Measurements from ENCODE around the gene ISX.

ISX gene

GRCh38 chr22:35053060-35053835 lies 12.7 kb upstream of the ISX start:
- no peak overlapping the region for H3K27ac ChIP-seq

GRCh38 chr22:35054064-35054463 lies 11.9 kb upstream of the ISX start:
- no peak overlapping the region for H3K27ac ChIP-seq
- TF ChIP-seq CTCF (IDR thresholded peaks at IDR 0.05): no peak
- TF ChIP-seq ZFX (IDR thresholded peaks at IDR 0.05; ENCODE audit: borderline replicate concordance): no peak

More at GRCh38 chr22:35053060-35053835, 12.7 kb upstream of the ISX start:
- TF ChIP-seq ZFX (IDR thresholded peaks at IDR 0.05; ENCODE audit: borderline replicate concordance) (no peak), CTCF (IDR thresholded peaks at IDR 0.05) (no peak)

GRCh38 chr22:35056486-35056885 lies 9.5 kb upstream of the ISX start:
- TF ChIP-seq CTCF (IDR thresholded peaks at IDR 0.05) (no peak), ZFX (IDR thresholded peaks at IDR 0.05; ENCODE audit: borderline replicate concordance) (no peak)

GRCh38 chr22:35057155-35057554 lies 8.8 kb upstream of the ISX start:
- no peak for TF ChIP-seq CTCF (IDR thresholded peaks at IDR 0.05)
- no peak for TF ChIP-seq ZFX (IDR thresholded peaks at IDR 0.05; ENCODE audit: borderline replicate concordance)

More at GRCh38 chr22:35056486-35056885, 9.5 kb upstream of the ISX start:
- H3K27ac ChIP-seq: no peak overlapping the region

GRCh38 chr22:35059632-35060031 lies 6.3 kb upstream of the ISX start:
- TF ChIP-seq CTCF (IDR thresholded peaks at IDR 0.05) (no peak), ZFX (IDR thresholded peaks at IDR 0.05; ENCODE audit: borderline replicate concordance) (no peak)

More at GRCh38 chr22:35057155-35057554, 8.8 kb upstream of the ISX start:
- H3K27ac ChIP-seq: no peak overlapping the region

GRCh38 chr22:35064664-35065063 lies 1.3 kb upstream of the ISX start:
- no peak for TF ChIP-seq CTCF (IDR thresholded peaks at IDR 0.05)
- no peak overlapping the region for H3K27ac ChIP-seq

More at GRCh38 chr22:35059632-35060031, 6.3 kb upstream of the ISX start:
- no peak overlapping the region for H3K27ac ChIP-seq

- no peak overlapping the region for H3K27ac ChIP-seq
- TF ChIP-seq CTCF (IDR thresholded peaks at IDR 0.05) (no peak), ZFX (IDR thresholded peaks at IDR 0.05; ENCODE audit: borderline replicate concordance) (no peak)
Measured at GRCh38 chr22:35065183-35065582, 775 bp upstream of the ISX start.
